GM12801 (cell line): Measurements from ENCODE around the gene LSR.

Source experiments
- TF ChIP-seq, protein P1 (sequence below): IDR thresholded peaks from one replicate; pipeline ENCODE4 v1.5.1; 2011; ENCODE audit warnings: control low read depth; ENCODE audit not compliant: insufficient read length; ENCODE audit errors: extremely low read depth

LSR gene

DNA sequence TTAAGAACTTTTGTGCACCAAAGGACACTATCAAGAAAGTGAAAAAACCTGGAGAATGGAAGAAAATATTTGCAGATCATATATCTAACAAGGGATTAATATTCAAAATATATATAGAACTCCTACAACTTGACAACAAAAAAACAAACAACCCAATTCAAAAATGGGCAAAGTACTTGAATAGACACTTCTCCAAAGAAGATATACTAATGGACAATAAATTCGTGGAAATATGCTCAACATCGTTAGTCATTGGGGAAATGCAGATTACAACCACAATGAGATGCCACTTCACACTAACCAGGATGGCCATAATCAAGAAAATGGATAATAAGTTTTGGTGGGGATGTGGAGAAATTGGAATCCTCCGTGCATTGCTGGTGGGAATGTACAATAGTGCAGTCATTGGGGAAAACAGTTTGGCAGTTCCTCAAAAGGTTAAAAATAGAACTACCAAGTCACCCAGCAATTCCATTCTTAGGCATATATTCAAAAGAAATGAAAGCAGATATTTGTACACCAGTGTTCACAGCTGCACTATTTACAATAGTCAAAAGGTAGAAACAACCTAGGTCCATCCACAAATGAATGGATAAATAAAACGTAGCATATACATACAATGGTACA lies 2.2 kb upstream of the LSR start:
- TF ChIP-seq, protein P1, sequence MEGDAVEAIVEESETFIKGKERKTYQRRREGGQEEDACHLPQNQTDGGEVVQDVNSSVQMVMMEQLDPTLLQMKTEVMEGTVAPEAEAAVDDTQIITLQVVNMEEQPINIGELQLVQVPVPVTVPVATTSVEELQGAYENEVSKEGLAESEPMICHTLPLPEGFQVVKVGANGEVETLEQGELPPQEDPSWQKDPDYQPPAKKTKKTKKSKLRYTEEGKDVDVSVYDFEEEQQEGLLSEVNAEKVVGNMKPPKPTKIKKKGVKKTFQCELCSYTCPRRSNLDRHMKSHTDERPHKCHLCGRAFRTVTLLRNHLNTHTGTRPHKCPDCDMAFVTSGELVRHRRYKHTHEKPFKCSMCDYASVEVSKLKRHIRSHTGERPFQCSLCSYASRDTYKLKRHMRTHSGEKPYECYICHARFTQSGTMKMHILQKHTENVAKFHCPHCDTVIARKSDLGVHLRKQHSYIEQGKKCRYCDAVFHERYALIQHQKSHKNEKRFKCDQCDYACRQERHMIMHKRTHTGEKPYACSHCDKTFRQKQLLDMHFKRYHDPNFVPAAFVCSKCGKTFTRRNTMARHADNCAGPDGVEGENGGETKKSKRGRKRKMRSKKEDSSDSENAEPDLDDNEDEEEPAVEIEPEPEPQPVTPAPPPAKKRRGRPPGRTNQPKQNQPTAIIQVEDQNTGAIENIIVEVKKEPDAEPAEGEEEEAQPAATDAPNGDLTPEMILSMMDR, result no peak

- TF ChIP-seq, protein P1, result no peak
Observed at GRCh38 chr19:35247526-35248309, 1.1 kb upstream of the LSR start.

DNA sequence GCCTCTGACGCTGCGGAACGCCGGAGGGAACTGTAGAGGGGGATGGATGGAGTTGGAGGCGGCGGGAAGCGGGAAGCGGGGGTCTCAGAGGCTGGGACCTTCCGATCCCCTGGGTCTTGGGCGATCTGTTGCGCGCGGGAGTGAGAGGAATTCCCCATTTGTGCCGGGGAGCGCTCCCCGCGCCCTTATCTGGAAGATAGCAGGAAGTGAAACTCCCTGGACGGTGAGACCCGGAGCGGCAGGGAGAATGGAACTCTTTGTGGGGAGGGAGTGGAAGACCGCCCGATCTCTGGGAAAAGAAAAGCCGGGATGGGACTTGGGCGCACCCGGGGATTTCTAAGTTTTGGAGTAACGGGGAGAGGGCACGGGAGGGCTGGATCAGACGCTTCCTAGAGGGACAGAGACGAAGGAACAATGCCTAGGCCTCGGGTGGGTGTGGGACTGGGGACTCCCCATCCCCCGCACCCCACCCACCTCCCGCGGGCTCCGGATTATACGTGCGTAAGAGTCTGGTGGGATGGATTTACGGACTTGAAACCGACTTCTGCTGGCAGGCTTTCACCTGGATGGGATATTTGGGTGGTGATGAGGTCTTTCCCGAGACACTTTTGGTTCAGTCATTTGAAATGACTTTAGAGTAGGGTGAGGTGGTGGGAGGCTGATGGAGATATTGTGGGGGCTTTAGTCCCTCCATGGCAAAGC lies 495 bp downstream of the LSR start:
- TF ChIP-seq, protein P1, result no peak

- TF ChIP-seq, protein P1, result no peak
Observed at GRCh38 chr19:35249848-35250711, 1.3 kb downstream of the LSR start.

- TF ChIP-seq, protein P1, result no peak
Observed at GRCh38 chr19:35251456-35251855, 2.7 kb downstream of the LSR start.

DNA sequence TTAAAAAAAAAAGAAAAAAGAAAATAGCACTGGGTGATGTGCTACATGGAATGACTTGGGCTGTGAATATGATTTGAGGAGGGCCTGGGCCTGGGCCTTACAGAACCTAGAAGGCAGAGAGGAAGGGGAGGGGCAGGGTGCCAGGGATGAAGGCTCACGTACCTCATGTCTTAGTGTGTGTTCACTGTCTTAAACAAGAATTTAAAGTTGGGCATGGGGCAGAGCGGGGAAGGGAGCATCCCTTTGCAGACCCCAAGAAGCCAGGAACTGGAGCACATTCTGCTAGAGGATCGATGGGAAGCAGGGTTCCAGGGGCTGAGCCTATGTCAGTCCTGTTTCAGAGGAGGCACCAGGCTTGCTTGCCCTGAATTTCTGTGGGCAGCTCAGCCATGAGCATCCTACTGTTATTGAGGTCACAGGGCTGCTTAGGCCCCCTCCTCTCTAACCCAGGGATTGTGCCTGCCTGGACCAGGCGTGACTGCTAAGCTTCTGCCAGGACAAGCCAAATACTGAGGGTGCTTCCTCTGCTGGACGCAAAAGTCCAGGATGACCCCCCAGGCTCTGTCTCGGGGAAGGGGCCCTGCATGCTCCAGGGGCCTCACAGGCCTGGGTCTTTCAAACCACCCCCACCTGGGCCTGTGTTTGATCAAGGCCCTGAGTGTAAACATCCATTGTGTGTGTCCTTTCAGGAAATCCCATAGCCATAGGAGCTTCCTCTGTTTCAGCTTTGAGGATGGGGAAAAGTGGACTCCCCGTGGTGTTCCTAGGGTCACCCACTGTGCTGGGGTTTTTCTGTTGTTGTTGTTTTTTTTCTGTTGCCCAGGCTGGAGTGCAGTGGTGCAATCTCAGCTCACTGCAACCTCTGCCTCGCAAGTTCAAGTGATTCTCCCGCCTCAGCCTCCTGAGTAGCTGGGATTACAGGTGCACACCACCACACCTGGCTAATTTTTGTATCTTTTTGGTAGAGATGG lies 4.8 kb downstream of the LSR start:
- TF ChIP-seq, protein P1, result no peak
